GM18868 (cell line): Measurements from ENCODE around the gene SNRNP25.
A peak's percentile ranks its signal among the peaks of the same experiment; 100 is the strongest.

Source experiments
- ATAC-seq: cut with Tn5 transposase; IDR thresholded peaks from one replicate; pipeline ENCODE4 v1.9.1; 2021; ENCODE audit warnings: mild to moderate bottlenecking, moderate library complexity; ENCODE audit not compliant: unreplicated experiment

Gene SNRNP25

DNA sequence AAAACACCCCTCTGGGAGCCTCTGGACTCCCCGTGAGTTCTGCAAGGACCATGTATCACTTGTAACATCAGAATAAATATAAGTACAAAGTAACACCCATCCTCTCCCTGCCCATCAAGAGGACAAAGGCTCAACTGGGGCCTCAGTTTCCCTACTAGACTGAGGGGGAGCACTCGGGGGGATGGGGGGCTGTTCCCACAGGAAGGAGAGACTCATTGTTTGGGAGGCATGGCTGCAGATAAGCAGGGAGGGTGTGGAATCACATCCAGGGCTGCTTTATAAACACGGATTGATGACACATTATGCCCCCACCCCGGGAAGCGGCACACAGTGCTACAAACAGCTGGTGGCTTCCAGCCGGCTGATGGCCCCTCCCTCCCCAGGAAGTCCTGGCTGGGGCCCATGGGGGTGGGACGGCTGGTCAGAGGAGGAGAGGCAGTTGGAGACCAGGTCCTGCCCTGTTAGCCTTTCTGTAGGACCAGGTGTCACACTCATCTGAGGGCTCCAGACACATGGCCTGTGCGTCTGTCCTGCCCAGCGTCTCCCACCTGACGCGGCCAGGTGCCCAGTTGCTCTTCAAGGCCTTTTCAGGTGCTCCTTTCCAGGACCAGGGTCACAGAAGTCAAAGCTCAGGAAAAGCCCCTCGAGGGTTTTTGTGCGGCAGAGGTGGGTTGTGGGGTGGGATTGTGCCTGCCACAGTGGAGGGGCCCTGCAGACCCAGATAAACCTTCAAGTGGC, 23.1 kb downstream of the SNRNP25 start:
- ATAC-seq: no peak

DNA sequence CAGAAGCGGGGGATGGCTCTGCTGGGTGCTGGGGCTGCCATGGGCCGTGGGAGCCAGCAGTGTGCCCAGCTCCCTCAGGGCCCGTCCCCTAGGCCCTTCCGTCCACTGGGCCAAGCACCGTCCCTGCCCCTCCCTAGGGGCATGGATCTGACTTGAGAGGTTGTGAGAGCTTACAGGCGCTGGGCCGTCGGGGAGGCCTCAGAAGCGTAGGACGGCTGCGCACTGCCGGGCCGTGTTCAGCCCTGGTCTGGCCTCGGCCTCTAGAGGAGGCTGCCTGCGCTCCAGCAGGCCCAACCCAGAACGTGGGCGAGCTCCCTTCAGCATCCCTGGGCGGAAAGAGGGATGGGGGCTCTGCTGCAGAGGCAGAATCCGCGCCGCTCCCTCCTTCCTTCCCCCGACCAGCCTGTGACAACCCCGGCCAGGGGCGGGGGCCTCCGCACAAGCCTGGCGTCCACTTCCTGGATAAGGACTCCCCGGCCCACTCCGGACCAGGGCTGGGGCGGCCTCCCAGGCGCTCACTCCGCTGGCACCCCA, 23.7 kb downstream of the SNRNP25 start:
- ATAC-seq: no peak

DNA sequence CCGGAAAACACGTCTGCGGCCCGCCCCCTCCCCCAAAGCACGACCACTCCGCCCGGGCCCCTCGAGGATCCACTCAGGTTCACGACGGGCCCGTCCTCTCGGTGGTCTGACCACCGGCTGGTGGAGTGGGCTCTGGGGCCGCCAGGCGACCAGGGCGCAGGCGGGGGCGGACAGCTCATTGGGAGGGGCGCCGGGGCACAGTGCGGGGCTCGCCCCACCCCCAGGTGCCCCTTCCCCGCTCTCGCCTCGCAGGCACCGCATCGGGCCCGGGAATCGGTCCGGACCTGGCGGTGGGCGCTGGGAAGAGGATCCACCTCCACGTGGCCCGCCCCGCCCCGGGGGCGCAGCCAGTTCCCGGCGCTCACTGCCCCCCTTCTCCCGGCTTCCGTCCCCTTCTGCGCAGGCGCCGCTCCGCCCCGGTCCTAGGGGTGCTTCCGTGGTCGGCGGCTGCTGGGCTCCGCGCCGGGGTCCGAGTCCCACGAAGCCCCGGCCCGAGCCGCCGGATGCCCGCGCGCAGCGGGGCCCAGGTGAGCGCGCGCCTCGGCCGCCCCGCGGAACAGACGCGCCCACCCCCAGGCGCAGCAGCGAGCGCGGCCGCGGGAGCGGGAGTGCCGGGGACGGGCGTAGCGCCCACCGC, 24.3 kb downstream of the SNRNP25 start, which contains the start of gene MPG:
TSS of gene MPG (plus strand) at position 419 of the 637 bp plus-strand sequence. CDS start at position 504, 85 bp downstream.
- ATAC-seq: no peak

DNA sequence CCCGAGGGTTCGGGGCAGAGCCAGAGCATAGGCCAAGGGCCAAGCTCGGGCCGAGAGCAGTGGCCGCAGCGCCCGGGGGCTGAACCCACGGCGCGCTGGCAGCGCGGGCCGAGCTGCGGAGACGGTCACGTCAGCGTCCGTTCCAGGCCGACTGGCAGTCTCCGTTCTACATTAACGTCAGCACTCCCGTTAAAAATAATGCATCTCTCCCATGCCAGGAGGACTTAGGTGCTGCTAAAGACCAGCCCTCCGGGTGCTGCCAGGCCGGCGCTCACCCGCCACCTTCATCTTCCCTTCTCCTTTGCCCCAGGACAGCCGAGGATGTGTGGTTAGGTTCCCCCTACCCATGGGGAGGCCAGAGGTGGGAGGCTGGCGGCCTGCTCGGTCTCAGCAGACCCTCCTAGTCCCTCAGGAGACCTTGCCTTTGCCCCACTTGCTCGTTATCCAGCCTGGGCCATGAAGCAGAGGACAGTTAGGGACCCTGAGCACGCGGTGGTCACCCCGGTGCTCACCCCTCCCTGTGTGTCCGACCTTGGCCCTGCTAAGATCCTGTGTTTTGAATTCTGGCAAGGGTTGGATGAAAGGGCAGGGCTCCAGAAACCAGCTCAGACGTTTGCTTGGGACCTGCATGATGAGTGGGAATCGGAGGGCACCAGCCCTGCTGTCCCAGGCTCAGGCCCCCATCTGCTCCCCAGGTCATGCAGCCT, 25.0 kb downstream of the SNRNP25 start:
- no peak for ATAC-seq

DNA sequence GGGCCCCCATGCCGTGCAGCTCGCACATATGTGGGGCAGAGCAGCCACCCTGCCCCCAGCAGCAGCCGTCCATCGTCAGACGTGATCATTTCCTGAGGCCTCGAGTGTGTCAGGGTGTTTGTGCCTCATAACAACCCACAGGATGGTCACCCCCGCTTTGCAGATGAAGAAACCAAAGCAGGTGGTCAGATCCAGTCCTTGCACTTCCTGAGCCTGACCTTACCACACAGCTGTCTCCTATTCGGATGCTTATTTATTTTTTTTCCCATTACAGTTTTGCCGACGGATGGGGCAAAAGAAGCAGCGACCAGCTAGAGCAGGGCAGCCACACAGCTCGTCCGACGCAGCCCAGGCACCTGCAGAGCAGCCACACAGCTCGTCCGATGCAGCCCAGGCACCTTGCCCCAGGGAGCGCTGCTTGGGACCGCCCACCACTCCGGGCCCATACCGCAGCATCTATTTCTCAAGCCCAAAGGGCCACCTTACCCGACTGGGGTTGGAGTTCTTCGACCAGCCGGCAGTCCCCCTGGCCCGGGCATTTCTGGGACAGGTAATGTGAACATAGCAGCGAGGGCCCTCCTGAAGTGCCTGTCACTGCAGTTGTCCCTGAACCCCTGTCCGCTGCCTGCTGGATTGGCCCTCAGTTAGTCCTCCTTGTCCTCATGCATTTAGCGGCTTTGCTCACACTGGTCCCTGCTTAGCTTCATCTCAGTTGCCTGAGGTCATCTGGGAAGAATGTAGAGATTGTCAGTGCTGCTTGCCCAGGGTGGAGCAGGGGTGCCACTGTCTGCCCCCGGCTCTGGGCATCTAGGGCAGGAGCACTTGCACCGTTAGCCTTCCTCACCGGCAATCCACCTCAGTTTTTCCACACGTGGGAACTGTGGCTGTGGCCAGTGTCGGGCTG, 25.8 kb downstream of the SNRNP25 start:
- no peak for ATAC-seq

DNA sequence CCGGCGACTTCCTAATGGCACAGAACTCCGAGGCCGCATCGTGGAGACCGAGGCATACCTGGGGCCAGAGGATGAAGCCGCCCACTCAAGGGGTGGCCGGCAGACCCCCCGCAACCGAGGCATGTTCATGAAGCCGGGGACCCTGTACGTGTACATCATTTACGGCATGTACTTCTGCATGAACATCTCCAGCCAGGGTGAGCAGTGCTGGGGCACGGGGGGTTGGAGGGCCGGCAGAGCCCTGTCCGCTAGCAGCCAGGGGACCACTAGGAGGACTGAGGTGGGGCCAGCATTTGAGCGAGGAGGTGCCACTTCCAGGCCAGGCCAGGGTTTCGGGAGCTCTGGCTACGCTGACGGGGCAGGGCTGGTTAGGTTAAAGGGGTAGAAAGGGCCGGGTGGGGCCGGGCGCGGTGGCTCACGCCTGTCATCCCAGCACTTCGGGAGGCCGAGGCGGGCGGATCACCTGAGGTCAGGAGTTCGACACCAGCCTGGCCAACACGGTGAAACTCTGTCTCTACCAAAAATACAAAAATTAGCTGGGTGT, 29.5 kb downstream of the SNRNP25 start:
- no peak for ATAC-seq

DNA sequence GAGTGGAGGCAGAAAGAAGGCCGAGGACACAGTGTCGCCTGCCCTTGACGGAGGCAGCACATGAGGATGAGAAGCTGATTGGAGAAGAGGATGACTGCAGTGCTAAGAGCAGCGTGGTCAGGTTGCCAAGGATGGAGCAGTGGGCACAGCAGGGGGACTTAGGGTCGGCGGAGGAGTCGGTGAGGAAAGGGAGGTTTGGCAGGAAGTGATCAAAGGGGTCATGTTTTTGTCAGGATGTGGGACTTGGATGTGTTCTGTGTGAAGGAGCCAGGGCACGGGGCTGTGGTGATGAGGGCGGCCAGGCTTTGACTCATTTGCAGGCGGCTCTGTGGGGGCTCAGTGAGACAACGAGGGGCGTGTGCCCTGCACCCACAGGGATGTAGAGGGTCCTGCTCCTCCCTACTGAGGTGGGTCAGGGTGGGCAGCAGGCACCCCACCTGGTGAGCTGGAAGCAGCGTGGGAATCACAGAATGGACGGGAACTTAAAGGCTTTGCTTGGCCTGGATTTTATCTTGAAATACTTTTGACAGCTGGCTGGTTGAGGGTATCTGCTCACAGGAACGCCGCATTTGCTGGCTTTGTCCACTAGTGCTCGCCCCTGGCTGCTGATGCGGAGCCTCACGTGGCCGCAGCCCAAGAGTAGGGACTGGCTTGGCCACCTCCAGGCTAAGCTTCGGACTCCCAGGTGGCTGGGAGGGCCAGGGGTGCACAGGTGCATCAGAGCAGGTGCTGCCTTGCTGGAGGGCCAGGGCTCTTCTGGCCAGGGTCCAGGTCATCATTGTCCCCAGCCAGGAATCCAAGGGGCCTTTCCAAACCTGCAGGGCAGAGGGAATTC, 30.4 kb downstream of the SNRNP25 start:
- no peak for ATAC-seq

DNA sequence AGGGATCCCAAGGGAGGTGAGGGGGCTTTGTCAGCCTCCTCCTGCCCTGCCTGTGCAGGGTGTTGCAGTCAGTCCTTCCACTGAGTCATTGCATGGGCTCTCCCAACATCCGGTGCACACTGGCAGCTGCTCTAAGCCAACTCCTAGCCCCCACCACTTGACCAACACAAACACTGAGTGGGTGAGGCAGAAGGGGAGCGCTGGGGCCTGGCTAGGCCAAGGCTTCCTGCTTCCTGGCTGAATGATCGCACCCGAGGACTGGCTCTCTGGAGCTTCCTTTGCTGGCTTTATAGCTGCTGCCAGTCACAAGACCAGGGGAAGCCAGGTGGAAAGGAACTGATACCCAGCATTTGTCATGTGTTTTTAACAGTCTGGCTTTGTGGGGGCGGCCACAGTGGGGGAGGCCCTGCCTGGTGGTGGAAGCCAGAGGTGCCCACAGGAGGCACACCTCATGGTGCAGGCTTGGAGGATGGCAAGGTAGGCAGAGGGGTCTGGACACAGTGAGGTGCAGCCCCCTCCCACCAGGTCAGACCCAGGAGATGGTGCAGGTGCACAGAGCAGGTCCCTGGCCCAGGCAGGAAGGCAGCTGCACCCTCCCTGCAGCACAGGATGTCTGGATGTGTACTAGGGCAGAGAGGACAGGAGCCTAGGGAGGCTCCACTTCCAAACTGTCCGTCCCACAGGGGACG, 31.2 kb downstream of the SNRNP25 start:
- ATAC-seq: peak; percentile 75

DNA sequence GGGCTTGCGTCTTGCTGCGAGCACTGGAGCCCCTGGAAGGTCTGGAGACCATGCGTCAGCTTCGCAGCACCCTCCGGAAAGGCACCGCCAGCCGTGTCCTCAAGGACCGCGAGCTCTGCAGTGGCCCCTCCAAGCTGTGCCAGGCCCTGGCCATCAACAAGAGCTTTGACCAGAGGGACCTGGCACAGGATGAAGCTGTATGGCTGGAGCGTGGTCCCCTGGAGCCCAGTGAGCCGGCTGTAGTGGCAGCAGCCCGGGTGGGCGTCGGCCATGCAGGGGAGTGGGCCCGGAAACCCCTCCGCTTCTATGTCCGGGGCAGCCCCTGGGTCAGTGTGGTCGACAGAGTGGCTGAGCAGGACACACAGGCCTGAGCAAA, 31.8 kb downstream of the SNRNP25 start:
- ATAC-seq: no peak

DNA sequence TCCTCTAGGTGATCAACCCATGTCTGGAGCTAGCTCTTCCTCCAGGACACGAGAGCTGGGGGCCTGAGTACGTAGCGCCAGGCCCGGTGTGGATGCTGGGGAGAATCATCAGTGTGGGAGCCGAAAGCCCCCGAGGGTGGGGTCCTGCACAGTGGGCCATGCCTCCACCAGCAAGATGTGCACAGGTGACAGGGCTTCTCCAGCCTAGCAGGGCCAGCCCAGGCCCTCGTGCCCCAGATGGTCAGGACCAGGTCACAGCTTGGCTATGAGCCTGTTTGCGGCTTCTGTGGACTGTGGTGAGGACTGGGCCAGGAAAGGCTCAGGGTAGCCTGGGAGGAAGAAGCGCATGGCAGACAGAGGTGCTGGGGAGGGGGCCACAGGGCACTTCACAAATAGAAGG, 32.2 kb downstream of the SNRNP25 start:
- ATAC-seq: no peak

DNA sequence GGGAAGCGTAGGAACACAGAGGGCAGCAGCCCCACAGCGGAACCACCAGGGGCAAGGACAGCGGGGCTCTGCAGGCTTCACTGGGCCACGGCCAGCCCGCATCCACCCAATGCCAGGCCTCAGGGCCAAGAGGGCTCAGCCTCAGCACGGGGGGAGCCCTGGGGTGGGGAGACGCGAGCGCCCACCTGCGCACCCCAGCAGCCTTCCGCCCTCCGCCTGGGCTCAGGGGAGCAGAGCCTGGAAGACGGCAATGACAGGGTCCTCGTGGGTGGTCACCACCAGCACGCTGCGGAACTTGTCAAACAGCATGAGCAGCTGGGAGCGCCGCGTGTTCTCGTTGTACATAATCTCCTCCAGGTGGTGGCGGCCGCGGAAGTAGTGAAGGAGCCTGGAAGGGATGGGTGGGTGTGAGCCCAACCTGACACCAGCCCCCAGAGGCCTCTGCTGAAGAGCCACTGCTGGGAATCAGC, 32.9 kb downstream of the SNRNP25 start:
- ATAC-seq: no peak

DNA sequence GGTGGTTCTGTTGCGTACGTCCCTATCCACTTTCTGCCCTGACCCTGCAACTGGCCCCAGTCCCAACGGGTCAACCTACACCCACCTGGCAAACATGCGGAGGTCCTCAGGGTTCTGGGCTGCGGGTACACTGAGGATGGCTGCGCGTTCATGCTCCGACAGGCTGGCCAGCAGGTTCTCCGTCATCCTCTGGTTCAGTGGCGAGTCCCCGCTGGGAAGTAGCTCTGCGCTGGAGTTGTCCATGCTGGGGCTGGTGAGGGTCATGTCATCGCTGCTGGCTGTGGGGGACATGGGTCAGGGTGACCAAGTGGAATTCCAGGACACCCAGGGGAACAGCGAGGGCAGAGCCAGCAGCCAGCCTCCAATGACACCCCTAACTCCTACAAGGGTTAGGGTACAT, 35.0 kb downstream of the SNRNP25 start:
- no peak for ATAC-seq

DNA sequence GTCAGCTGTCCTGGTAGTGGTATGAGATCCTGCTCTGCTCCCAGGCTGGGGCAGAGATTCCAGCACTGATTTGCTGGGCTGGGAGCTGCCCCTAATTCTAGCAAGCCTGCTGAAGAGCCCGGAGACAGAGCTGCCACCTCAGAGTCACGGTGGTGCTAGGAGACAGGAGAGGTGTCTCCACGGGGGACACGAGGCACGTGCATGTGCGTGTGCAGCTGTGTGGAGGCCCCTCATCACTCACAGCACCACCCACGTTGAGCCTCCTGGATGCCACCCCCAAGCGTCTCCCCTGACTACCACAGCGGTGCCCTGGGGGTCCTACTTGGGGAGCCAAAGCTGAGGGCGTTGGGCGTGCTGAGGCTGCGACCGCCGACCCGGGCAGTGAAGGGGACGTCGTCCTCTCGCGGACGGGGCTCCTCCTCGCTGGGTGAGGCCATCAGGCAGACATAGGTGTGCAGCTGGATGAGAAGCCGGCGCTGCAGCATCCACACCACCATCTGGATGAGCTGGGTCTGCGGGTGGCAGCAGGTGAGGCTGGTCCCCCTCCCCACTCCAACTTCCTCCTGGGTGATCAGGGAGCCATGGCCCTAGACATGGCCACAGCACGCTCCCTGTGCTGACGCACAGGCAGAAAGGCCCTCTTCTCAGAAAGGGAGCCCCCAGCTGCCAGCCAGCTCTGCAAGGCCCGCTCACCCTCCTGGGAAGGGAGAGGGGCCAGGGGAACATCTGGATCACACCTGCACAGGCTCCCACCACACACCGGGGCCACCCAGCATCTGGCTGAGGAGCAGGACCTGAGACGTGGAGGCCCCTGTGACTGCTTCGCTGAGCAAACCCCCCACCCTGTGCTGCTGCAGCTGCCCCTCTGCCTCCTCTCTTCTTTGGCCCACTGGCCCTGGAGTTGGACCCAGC, 36.0 kb downstream of the SNRNP25 start:
- ATAC-seq: no peak

DNA sequence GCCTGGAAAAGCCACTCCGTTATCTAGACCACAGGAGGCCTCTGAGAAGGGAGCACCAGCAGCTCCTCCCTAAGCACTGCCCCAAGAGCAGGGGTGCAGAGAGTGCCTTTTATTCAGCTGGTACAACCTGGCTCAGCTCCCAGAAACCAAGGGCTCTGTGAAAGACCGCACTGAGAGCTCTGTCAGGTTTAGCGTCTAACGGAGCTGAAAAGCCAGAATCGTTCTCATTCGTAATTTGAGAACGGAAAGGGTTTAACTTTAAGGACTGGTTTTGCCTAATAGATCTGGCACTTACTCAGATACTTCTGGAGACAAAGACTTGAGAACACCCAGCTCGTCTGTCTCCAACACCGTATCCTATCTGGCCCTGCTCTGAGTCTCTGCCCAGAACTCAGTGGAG, 37.9 kb downstream of the SNRNP25 start:
- no peak for ATAC-seq

DNA sequence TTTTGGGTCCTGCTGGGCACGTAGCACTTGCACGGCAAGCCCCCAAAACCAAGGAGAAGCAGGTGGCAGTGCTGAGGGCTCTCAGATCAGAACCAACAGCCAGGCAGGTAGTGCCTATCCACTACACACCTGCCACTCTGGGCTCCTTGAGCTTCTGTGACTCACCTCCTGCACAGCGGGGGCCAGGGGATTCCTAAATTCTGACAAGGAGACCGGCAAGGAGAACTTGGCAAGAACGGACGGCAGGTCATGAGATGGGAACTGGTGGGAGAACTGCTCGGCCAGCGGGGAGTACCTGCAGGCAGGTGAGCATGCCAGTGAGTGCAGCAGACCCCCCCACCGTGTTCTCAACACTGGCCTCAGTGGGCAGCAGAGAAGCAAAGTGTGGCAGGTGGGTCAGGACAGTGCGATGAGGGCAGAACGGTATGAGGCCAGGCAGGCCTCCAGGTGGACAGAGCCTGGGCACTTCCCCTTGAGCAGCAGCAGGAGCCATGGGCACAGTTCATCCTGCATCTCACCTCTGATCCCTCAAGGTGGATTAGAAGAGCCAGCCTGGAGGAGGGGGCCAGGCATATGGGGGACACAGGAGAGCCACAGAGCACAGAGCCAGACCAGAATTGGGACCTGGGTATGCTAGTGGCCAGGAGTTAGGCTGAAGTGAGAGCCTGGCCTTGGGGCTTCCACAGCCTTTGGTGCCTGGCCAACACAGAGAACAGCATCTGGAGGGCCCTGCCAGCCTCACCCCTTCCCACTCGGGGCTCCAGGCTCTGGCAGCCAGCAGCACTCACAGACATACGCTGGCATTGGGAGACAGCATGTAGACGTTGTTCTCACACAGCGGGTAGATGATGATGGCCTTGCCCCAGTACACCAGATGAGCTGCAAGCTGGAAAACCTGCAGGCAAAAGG, 39.1 kb downstream of the SNRNP25 start:
- ATAC-seq: no peak

DNA sequence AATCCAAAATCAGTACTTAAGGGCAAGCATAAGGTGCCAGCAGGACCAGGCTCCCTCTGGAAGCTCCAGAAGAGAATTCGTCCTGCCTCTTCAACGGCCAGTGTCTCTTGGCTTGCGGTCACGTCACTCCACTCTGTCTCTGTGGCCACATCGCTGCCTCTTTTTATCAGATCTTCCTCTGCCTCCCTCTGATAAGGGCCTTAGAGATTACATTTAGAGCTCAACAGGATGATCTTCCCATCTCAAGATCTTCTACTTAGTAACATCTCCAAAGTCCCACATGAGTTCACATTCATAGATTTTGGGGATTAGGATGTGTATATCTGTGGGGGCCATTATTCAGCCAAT, 41.3 kb downstream of the SNRNP25 start:
- no peak for ATAC-seq

DNA sequence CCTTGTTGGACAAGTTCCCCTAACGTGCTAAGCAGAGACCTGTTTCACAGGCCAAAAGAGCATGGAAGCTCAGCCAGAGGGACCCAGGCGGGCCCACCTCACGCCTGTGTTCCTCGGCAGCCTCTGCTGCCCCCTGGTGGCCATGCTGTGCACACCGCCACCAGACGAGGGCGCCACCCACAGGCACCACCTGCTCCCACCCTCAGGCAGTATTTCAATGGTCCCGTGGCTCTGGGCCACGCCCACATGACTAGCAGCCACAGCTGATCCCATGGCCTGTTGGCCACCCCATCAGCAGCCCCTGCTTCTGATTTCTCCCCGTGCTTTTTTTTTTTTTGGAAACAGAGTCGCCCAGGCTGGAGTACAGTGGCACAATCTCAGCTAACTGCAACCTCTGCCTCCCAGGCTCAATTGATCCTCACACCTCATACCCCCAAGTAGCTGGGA, 43.3 kb downstream of the SNRNP25 start:
- peak; percentile 72 for ATAC-seq
